Ectodermal cell (in vitro differentiated cells): Measurements from ENCODE around the gene FAM222B.
A peak's percentile ranks its signal among the peaks of the same experiment; 100 is the strongest.
"Not testable (repeated sequence)": the region's sequence is repeated elsewhere in the genome, so short reads cannot be mapped to it uniquely, and the experiment has no call there.

Experiments
- H3K27ac ChIP-seq: 2 replicates; pipeline ENCODE4 v1.7.0; 2013; ENCODE audit warnings: mild to moderate bottlenecking, low read depth, low read length; ENCODE audit not compliant: insufficient read depth, poor library complexity, severe bottlenecking
- H3K27me3 ChIP-seq: 2 replicates; pipeline ENCODE4 v1.7.0; 2013; ENCODE audit warnings: mild to moderate bottlenecking, low read length; ENCODE audit not compliant: insufficient read depth, control insufficient read depth, poor library complexity, severe bottlenecking
- H3K36me3 ChIP-seq: one replicate; pipeline ENCODE4 v1.7.0; 2013; ENCODE audit warnings: low read length; ENCODE audit not compliant: control insufficient read depth, insufficient read depth
- H3K4me1 ChIP-seq: one replicate; pipeline ENCODE4 v1.7.0; 2013; ENCODE audit warnings: low read length; ENCODE audit not compliant: control insufficient read depth, insufficient read depth
- H3K4me3 ChIP-seq: 2 replicates; pipeline ENCODE4 v1.7.0; 2013; ENCODE audit warnings: low read depth, low read length, control low read depth; ENCODE audit not compliant: insufficient read depth
- H3K9me3 ChIP-seq: 2 replicates; pipeline ENCODE4 v1.7.0; 2013; ENCODE audit warnings: mild to moderate bottlenecking, low read length, moderate library complexity; ENCODE audit not compliant: control insufficient read depth
- WGBS, 2 experiments: methylation state at CpG; one replicate each; pipeline ENCODE4 v1.1.7; 2013; ENCODE audit warnings: missing lambda C conversion rate in 2 of 2; 5-methylcytosine and 5-hydroxymethylcytosine counted together

The FAM222B gene

GRCh38 chr17:28858801-28859355 is 16.3 kb upstream of the FAM222B start:
- Histone ChIP-seq H3K4me3 (no peak overlapping the region), H3K27ac (no peak overlapping the region), H3K36me3 (peaks cover 21% of the 10 kb centered on the region), H3K9me3 (no peaks in the 10 kb centered on the region), H3K27me3 (no peaks in the 10 kb centered on the region), H3K4me1 (peaks cover 3% of the 10 kb centered on the region)
- WGBS, 2 experiments: 69 to 76% methylated on average over 2 of the region's 2 CpGs

GRCh38 chr17:28857905-28858800 is 15.6 kb upstream of the FAM222B start:
- Histone ChIP-seq H3K4me3 (no peak overlapping the region), H3K27me3 (no peaks in the 10 kb centered on the region), H3K27ac (no peak overlapping the region), H3K9me3 (no peaks in the 10 kb centered on the region), H3K36me3 (peaks cover 21% of the 10 kb centered on the region), H3K4me1 (peaks cover 3% of the 10 kb centered on the region)
- WGBS, 2 experiments: 89 to 97% methylated on average over 2 to 3 of the region's 3 CpGs

- Histone ChIP-seq H3K27me3 (no peaks in the 10 kb centered on the region), H3K36me3 (peaks cover 21% of the 10 kb centered on the region), H3K9me3 (no peaks in the 10 kb centered on the region), H3K4me3 (no peak overlapping the region), H3K4me1 (no peaks in the 10 kb centered on the region), H3K27ac (no peak overlapping the region)
- WGBS, 2 experiments: 92 to 96% methylated on average over 5 of the region's 5 CpGs
Observed at GRCh38 chr17:28856028-28856574, 13.5 kb upstream of the FAM222B start.

- H3K27ac ChIP-seq: no peak overlapping the region
- 31 to 33% methylated on average over 5 of the region's 5 CpGs for WGBS, 2 experiments
Observed at GRCh38 chr17:28855336-28855679, 12.7 kb upstream of the FAM222B start.

GRCh38 chr17:28854457-28855335 is 12.1 kb upstream of the FAM222B start, which contains the start of gene ERAL1:
TSS of gene ERAL1 (plus strand) at chr17:28855016. CDS start at chr17:28855035, 19 bp downstream.
- H3K4me3 ChIP-seq: peak within 1 kb of the TSS; percentile 90
- 2 to 3% methylated on average over 42 of the region's 42 CpGs for WGBS, 2 experiments
- H3K9me3 ChIP-seq: no peaks in the 10 kb centered on the region
- peaks cover 17% of the 10 kb centered on the region for H3K36me3 ChIP-seq
- no peaks in the 10 kb centered on the region for H3K27me3 ChIP-seq
- no peaks in the 10 kb centered on the region for H3K4me1 ChIP-seq
- no peak within 1 kb of the TSS for H3K27ac ChIP-seq

More at GRCh38 chr17:28855336-28855679, 12.7 kb upstream of the FAM222B start:
- H3K9me3 ChIP-seq: no peaks in the 10 kb centered on the region
- no peaks in the 10 kb centered on the region for H3K27me3 ChIP-seq
- peaks cover 19% of the 10 kb centered on the region for H3K36me3 ChIP-seq
- H3K4me1 ChIP-seq: no peaks in the 10 kb centered on the region
- peak overlapping the region; percentile 90 for H3K4me3 ChIP-seq

- no peaks in the 10 kb centered on the region for H3K9me3 ChIP-seq
- no peaks in the 10 kb centered on the region for H3K4me1 ChIP-seq
- H3K36me3 ChIP-seq: peaks cover 9% of the 10 kb centered on the region
- H3K4me3 ChIP-seq: no peak overlapping the region
- no peaks in the 10 kb centered on the region for H3K27me3 ChIP-seq
- 94 to 95% methylated on average over 2 of the region's 2 CpGs for WGBS, 2 experiments
- H3K27ac ChIP-seq: no peak overlapping the region
Observed at GRCh38 chr17:28853295-28853694, 10.7 kb upstream of the FAM222B start.

- H3K9me3 ChIP-seq: no peaks in the 10 kb centered on the region
- H3K27ac ChIP-seq: no peak overlapping the region
- WGBS, 2 experiments: 89 to 94% methylated on average over 5 of the region's 5 CpGs
- no peaks in the 10 kb centered on the region for H3K36me3 ChIP-seq
- H3K4me1 ChIP-seq: no peaks in the 10 kb centered on the region
- H3K4me3 ChIP-seq: no peak overlapping the region
- no peaks in the 10 kb centered on the region for H3K27me3 ChIP-seq
Observed at GRCh38 chr17:28849281-28849680, 6.7 kb upstream of the FAM222B start.

- H3K9me3 ChIP-seq, H3K27ac ChIP-seq, H3K4me3 ChIP-seq, H3K36me3 ChIP-seq, H3K4me1 ChIP-seq, H3K27me3 ChIP-seq: not testable (repeated sequence)
- 85 to 87% methylated on average over 15 of the region's 15 CpGs for WGBS, 2 experiments
Observed at GRCh38 chr17:28848667-28849066, 6.1 kb upstream of the FAM222B start.

GRCh38 chr17:28846699-28847098 is 4.1 kb upstream of the FAM222B start:
- H3K36me3 ChIP-seq, H3K27ac ChIP-seq, H3K9me3 ChIP-seq, H3K4me1 ChIP-seq, H3K27me3 ChIP-seq, H3K4me3 ChIP-seq: not testable (repeated sequence)
- WGBS, 2 experiments: 91 to 93% methylated on average over 9 of the region's 9 CpGs
